Naive thymus-derived CD4-positive, alpha-beta T cell (primary cell): ENCODE data around the gene CEP72. TPM values are rescaled to one million over a fixed set of nuclear protein-coding genes. Genes with fewer than 3 reads are reported as not detected.

ENCODE experiments used
- ATAC-seq: fragments of 150-1000 bp; cut with Tn5 transposase; 2 replicates; pipeline ENCODE4 v1.10.0; 2021; ENCODE audit warnings: mild to moderate bottlenecking, moderate library complexity
- CTCF ChIA-PET: fragments of 350-600 bp; sonication (Branson Sonifier 250); formaldehyde crosslinking; loops from one replicate; lab custom pipeline; 2021; ENCODE audit warnings: antibody characterized with exemption; lab: Charles Lee
- POLR2A ChIA-PET: fragments of 350-600 bp; sonication (Branson Sonifier 250); formaldehyde crosslinking; loops from one replicate; lab custom pipeline; 2021; ENCODE audit warnings: antibody characterized with exemption, inconsistent platforms; lab: Charles Lee
- DNase-seq, 9 donors: peaks; one replicate each; pipeline versions ENCODE4 v3.0.0 to v3.0.0-alpha.2; 2020 to 2022; ENCODE audit warnings: mixed read lengths in 1 of 9
- H3K27ac ChIP-seq: one replicate; pipeline ENCODE4 v1.7.0; 2013; ENCODE audit warnings: mild to moderate bottlenecking, low read depth, low read length, moderate library complexity
- H3K27me3 ChIP-seq, 2 donors: one replicate each; pipeline ENCODE4 v1.7.0; 2013; ENCODE audit warnings: low read length in 2 of 2, mild to moderate bottlenecking in 2 of 2, moderate library complexity in 2 of 2; ENCODE audit not compliant: control insufficient read depth in 2 of 2, insufficient read depth in 2 of 2
- H3K36me3 ChIP-seq, 3 experiments: 1 replicate in 2 of 3; 2 replicates in 1 of 3; pipeline ENCODE4 v1.7.0; 2013; ENCODE audit warnings: low read length in 3 of 3, mild to moderate bottlenecking in 3 of 3, moderate library complexity in 1 of 3; ENCODE audit not compliant: insufficient read depth in 3 of 3, control insufficient read depth in 2 of 3
- H3K4me1 ChIP-seq, 2 donors: one replicate each; pipeline ENCODE4 v1.7.0; 2013; ENCODE audit warnings: low read length in 2 of 2, mild to moderate bottlenecking in 2 of 2, moderate library complexity in 1 of 2; ENCODE audit not compliant: control insufficient read depth in 2 of 2, insufficient read depth in 2 of 2
- H3K4me3 ChIP-seq: 2 replicates; pipeline ENCODE4 v1.7.0; 2013; ENCODE audit warnings: mild to moderate bottlenecking, low read length
- H3K9me3 ChIP-seq, 3 experiments: 1 replicate in 2 of 3; 2 replicates in 1 of 3; pipeline ENCODE4 v1.7.0; 2013; ENCODE audit warnings: low read length in 3 of 3; ENCODE audit not compliant: control insufficient read depth in 2 of 3
- H3K27ac Mint-ChIP-seq, 9 donors: one replicate each; pipeline ENCODE4 v1.8.0; 2020 to 2022; ENCODE audit warnings: mixed read lengths in 9 of 9, mild to moderate bottlenecking in 8 of 9, moderate library complexity in 5 of 9, inconsistent platforms in 2 of 9
- H3K27me3 Mint-ChIP-seq, 5 donors: one replicate each; pipeline ENCODE4 v1.8.0; 2021 to 2022; ENCODE audit warnings: mixed read lengths in 5 of 5, mild to moderate bottlenecking in 1 of 5
- H3K36me3 Mint-ChIP-seq, 5 donors: one replicate each; pipeline ENCODE4 v1.8.0; 2020 to 2022; ENCODE audit warnings: mixed read lengths in 5 of 5, mild to moderate bottlenecking in 3 of 5, inconsistent platforms in 1 of 5
- H3K4me1 Mint-ChIP-seq, 7 donors: one replicate each; pipeline ENCODE4 v1.8.0; 2020 to 2022; ENCODE audit warnings: mixed read lengths in 7 of 7, mild to moderate bottlenecking in 3 of 7, inconsistent platforms in 1 of 7
- H3K4me3 Mint-ChIP-seq, 10 donors: one replicate each; pipeline ENCODE4 v1.8.0; 2020 to 2022; ENCODE audit warnings: mild to moderate bottlenecking in 10 of 10, mixed read lengths in 10 of 10, moderate library complexity in 6 of 10, inconsistent platforms in 2 of 10
- H3K9me3 Mint-ChIP-seq, 11 donors: one replicate each; pipeline ENCODE4 v1.8.0; 2020 to 2022; ENCODE audit warnings: mixed read lengths in 11 of 11, mild to moderate bottlenecking in 4 of 11, inconsistent platforms in 1 of 11, moderate library complexity in 1 of 11
- intact Hi-C, 2 donors: fragments of 100-400 bp; cut with micrococcal nuclease; formaldehyde crosslinking; loops; one replicate each; pipeline ENCODE4 v1.15.1; 2023
- polyA plus RNA-seq, 2 donors: library from polyadenylated mRNA; unstranded; fragments of 300-500 nt; fragmentation: Illumina TruSeq; gene quantifications; one replicate each; pipeline ENCODE4 v1.2.3, GENCODE V29; 2021
- total RNA-seq, 6 experiments: library from RNA in 5 of 6; stranded (reverse) in 5 of 6; gene quantifications; 1 replicate in 5 of 6; 2 replicates in 1 of 6; pipeline ENCODE4 v1.2.3 and lab custom pipeline; 2021 to 2026

Gene CEP72
- total and polyA plus RNA-seq, 7 experiments from 2014 or later, result 6.0 to 33.8 (median 16.4) TPM

GRCh38 chr5:617896-618295 lies 5.8 kb downstream of the CEP72 start:
- ATAC-seq (no peak), DNase-seq (no peak)
- H3K4me3 ChIP-seq, result no peak overlapping the region
- H3K27me3 Mint-ChIP-seq, result no peaks in the 10 kb centered on the region
- H3K4me1 ChIP-seq, result peaks cover 0 to 3% of the 10 kb centered on the region in 2 donors
- H3K27ac Mint-ChIP-seq, result no peak overlapping the region
- no peak overlapping the region for H3K27ac ChIP-seq
- H3K27me3 ChIP-seq, result no peaks in the 10 kb centered on the region
- H3K36me3 Mint-ChIP-seq, result peaks cover 0 to 27% (median 14%) of the 10 kb centered on the region in 5 donors
- H3K36me3 ChIP-seq, result peaks cover 0 to 39% (median 12%) of the 10 kb centered on the region in 3 experiments
- CTCF ChIA-PET, result no interaction called here
- intact Hi-C loops, result loop anchor here (10.0 kb wide), 3 partner anchors 487 to 1187 kb away; partner anchors contain the start of gene NDUFS6 (in 1 of the 2)
- H3K9me3 ChIP-seq, result no peaks in the 10 kb centered on the region
- H3K4me1 Mint-ChIP-seq, result peaks cover 20 to 37% (median 29%) of the 10 kb centered on the region in 7 donors
- H3K4me3 Mint-ChIP-seq, result no peak overlapping the region
- peaks cover 0 to 2% (median 0%) of the 10 kb centered on the region in 11 donors for H3K9me3 Mint-ChIP-seq
- POLR2A ChIA-PET, result no interaction called here

DNA sequence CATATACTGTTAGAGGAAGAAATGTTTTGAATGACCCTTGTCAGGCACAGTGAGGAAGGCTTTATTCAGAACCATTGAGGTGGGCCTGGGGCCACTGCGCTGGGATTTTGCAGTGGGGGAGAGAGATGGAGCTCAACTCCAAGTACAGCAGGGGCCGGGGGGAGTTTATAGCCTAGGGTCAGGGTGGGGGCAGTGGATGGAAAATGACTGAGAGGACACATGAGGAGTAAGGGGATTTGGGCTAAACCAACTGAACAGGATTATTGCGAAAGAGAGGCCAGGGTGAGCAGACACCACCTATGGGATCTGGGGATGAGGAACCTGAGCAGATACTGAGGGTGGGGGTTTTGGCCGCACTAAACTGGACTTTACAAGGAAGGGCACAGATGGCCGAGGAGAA lies 6.3 kb downstream of the CEP72 start:
- CTCF ChIA-PET, result no interaction called here
- POLR2A ChIA-PET, result no interaction called here

DNA sequence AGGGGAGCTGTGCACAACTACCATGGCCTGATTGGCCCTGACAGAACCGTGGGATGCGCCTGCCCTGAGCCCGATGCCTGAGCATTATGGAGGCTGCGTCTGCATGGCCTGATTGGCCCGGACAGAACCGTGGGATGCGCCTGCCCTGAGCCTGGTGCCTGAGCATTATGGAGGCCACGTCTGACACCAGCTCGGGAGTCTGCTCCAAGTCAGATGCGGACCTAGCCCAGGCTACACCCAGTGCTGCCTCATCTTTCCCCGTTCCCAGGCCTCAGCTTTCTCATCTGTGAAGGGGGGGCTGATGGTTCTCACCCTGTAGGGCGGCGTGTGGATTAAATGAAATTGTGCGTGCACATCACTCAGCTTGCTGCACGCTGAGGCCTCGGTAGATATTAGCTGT lies 7.3 kb downstream of the CEP72 start:
- peaks cover 0 to 50% (median 12%) of the 10 kb centered on the region in 3 experiments for H3K36me3 ChIP-seq
- H3K4me1 ChIP-seq, result no peaks in the 10 kb centered on the region
- DNase-seq, result peak in 1 of 9 donors; percentile 6
- no peak overlapping the region for H3K4me3 Mint-ChIP-seq
- peaks cover 13 to 24% (median 19%) of the 10 kb centered on the region in 7 donors for H3K4me1 Mint-ChIP-seq
- intact Hi-C loops, result loop anchor here (10.0 kb wide), 3 partner anchors 485 to 1185 kb away; partner anchors contain the start of gene NDUFS6 (in 1 of the 2)
- no peaks in the 10 kb centered on the region for H3K27me3 ChIP-seq
- ATAC-seq, result no peak
- CTCF ChIA-PET, result no interaction called here
- no peaks in the 10 kb centered on the region for H3K9me3 ChIP-seq
- no peaks in the 10 kb centered on the region for H3K9me3 Mint-ChIP-seq
- no peaks in the 10 kb centered on the region for H3K27me3 Mint-ChIP-seq
- H3K4me3 ChIP-seq, result no peak overlapping the region
- H3K36me3 Mint-ChIP-seq, result peaks cover 0 to 29% (median 14%) of the 10 kb centered on the region in 5 donors
- no peak overlapping the region for H3K27ac ChIP-seq
- POLR2A ChIA-PET, result no interaction called here
- H3K27ac Mint-ChIP-seq, result no peak overlapping the region

More for the DNA sequence above, 6.3 kb downstream of the CEP72 start:
- H3K36me3 Mint-ChIP-seq, result peaks cover 0 to 25% (median 14%) of the 10 kb centered on the region in 5 donors
- intact Hi-C loops, result loop anchor here (10.0 kb wide), 3 partner anchors 486 to 1186 kb away; partner anchors contain the start of gene NDUFS6 (in 1 of the 2)
- H3K9me3 ChIP-seq, result no peaks in the 10 kb centered on the region
- H3K4me1 Mint-ChIP-seq, result peaks cover 16 to 32% (median 25%) of the 10 kb centered on the region in 7 donors
- peaks cover 0 to 44% (median 12%) of the 10 kb centered on the region in 3 experiments for H3K36me3 ChIP-seq
- no peaks in the 10 kb centered on the region for H3K27me3 Mint-ChIP-seq
- H3K4me3 ChIP-seq, result no peak overlapping the region
- H3K27ac Mint-ChIP-seq, result no peak overlapping the region
- no peak overlapping the region for H3K4me3 Mint-ChIP-seq
- H3K4me1 ChIP-seq, result no peaks in the 10 kb centered on the region
- no peak for DNase-seq
- no peak for ATAC-seq
- H3K27me3 ChIP-seq, result no peaks in the 10 kb centered on the region
- H3K27ac ChIP-seq, result no peak overlapping the region
- no peaks in the 10 kb centered on the region for H3K9me3 Mint-ChIP-seq

- Histone ChIP-seq H3K4me1 (no peaks in the 10 kb centered on the region), H3K27ac (no peak overlapping the region), H3K27me3 (no peaks in the 10 kb centered on the region), H3K4me3 (no peak overlapping the region), H3K36me3 (peaks cover 0 to 56% (median 12%) of the 10 kb centered on the region in 3 experiments), H3K9me3 (no peaks in the 10 kb centered on the region)
- CTCF ChIA-PET, result no interaction called here
- DNase-seq (no peak), ATAC-seq (no peak)
- H3K9me3 Mint-ChIP-seq, result no peaks in the 10 kb centered on the region
- H3K36me3 Mint-ChIP-seq, result peaks cover 0 to 33% (median 14%) of the 10 kb centered on the region in 5 donors
- H3K27ac Mint-ChIP-seq, result no peak overlapping the region
- POLR2A ChIA-PET, result no interaction called here
- peaks cover 12 to 18% (median 14%) of the 10 kb centered on the region in 7 donors for H3K4me1 Mint-ChIP-seq
- intact Hi-C loops, result no loop called here
- no peak overlapping the region for H3K4me3 Mint-ChIP-seq
- no peaks in the 10 kb centered on the region for H3K27me3 Mint-ChIP-seq
Observed at GRCh38 chr5:620152-620551, 8.0 kb downstream of the CEP72 start.

DNA sequence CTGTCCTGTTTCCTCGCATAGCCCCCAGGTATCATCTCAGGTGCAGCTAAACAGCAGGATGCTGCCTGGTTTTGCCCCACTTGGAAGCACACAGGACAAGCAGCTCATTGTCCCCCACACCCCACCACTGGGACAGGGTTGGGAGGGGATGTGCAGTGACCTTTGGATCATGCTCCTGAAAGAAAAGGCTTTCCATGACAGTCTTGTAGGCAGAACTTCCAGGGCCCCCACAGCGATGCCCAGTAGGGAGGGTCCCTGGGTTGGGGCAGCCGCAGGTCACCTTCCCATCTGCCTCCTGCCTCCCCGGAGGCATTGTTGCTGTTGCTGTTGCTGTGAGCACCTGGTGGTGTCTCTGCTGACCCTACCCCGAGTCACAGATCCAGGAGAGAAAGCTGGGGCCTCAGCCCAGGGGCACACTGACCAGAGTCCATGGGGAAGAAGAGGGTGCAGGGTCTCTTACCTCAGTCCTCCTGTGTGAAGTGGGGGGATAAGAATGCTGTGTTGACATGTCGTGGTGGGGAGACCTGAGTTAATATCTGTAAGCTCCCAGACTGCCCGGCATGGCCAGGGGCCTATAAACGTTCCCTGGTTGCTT lies 8.5 kb downstream of the CEP72 start:
- no peak for ATAC-seq
- no peaks in the 10 kb centered on the region for H3K9me3 Mint-ChIP-seq
- H3K9me3 ChIP-seq, result no peaks in the 10 kb centered on the region
- H3K27me3 Mint-ChIP-seq, result no peaks in the 10 kb centered on the region
- no peak overlapping the region for H3K4me3 ChIP-seq
- no peaks in the 10 kb centered on the region for H3K27me3 ChIP-seq
- H3K36me3 Mint-ChIP-seq, result peaks cover 2 to 38% (median 13%) of the 10 kb centered on the region in 5 donors
- no peaks in the 10 kb centered on the region for H3K4me1 ChIP-seq
- no peak overlapping the region for H3K27ac Mint-ChIP-seq
- peaks cover 0 to 61% (median 12%) of the 10 kb centered on the region in 3 experiments for H3K36me3 ChIP-seq
- intact Hi-C loops, result no loop called here
- no peak overlapping the region for H3K27ac ChIP-seq
- ChIA-PET CTCF (no interaction called here), POLR2A (no interaction called here)
- H3K4me1 Mint-ChIP-seq, result peaks cover 8 to 14% (median 9%) of the 10 kb centered on the region in 7 donors
- DNase-seq, result no peak
- no peak overlapping the region for H3K4me3 Mint-ChIP-seq

DNA sequence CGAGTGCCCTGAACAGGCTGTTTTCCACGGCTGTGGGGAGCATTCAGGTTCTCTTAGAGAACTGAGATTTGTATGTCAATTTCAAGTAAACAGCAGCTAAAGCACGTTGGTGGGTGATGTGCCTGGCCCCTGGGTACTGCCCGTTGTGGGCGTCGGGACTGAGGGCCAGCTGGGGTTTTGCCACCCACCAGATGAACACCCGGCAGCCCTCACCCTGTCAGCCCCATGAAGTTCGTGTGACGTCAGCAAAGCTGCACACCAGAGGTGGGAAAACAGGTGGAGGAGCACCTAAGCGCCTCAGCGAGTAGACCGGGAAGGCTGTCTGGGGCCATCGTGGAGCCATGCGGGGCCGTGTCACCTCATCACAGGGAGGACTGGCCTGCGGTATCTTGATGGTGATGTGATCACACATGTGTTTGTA lies 9.2 kb downstream of the CEP72 start:
- peaks cover 0 to 67% (median 12%) of the 10 kb centered on the region in 3 experiments for H3K36me3 ChIP-seq
- intact Hi-C loops, result no loop called here
- no peak for DNase-seq
- H3K27ac ChIP-seq, result no peak overlapping the region
- no peak for ATAC-seq
- H3K4me1 ChIP-seq, result no peaks in the 10 kb centered on the region
- no peaks in the 10 kb centered on the region for H3K9me3 ChIP-seq
- no peaks in the 10 kb centered on the region for H3K9me3 Mint-ChIP-seq
- H3K36me3 Mint-ChIP-seq, result peaks cover 2 to 42% (median 17%) of the 10 kb centered on the region in 5 donors
- no peak overlapping the region for H3K4me3 ChIP-seq
- peaks cover 2 to 7% (median 4%) of the 10 kb centered on the region in 7 donors for H3K4me1 Mint-ChIP-seq
- POLR2A ChIA-PET, result no interaction called here
- CTCF ChIA-PET, result no interaction called here
- no peak overlapping the region for H3K27ac Mint-ChIP-seq
- H3K27me3 ChIP-seq, result no peaks in the 10 kb centered on the region
- no peak overlapping the region for H3K4me3 Mint-ChIP-seq
- H3K27me3 Mint-ChIP-seq, result no peaks in the 10 kb centered on the region
